Measurements from ENCODE around the gene NR4A2. TPM values are rescaled to one million over a fixed set of nuclear protein-coding genes. Genes with fewer than 3 reads are reported as not detected.

The NR4A2 gene
- total RNA-seq, 2 donors from 2014 or later: 1.0 to 5.9 TPM

- H3K4me3 ChIP-seq: no peak overlapping the region
- H3K27me3 ChIP-seq: no peaks in the 10 kb centered on the region
- TF ChIP-seq CTCF (IDR thresholded peaks at IDR 0.05): no peak
- no peak for TF ChIP-seq POLR2A (IDR thresholded peaks at IDR 0.05)
- DNase-seq (no peak), ATAC-seq (no peak)
- no peak overlapping the region for H3K27ac ChIP-seq
- intact Hi-C loops (cut with DNase I): no loop called here
- no peaks in the 10 kb centered on the region for H3K9me3 ChIP-seq
- H3K4me1 ChIP-seq: no peaks in the 10 kb centered on the region
- no peaks in the 10 kb centered on the region for H3K36me3 ChIP-seq (replicated peaks in 1 of 2; ENCODE audit: insufficient read depth in 1 of 2, low read depth in 2 of 2)
Observed at GRCh38 chr2:156363141-156363540, 30.6 kb upstream of the NR4A2 start.

GRCh38 chr2:156356014-156356754 is 23.7 kb upstream of the NR4A2 start:
- H3K27ac ChIP-seq: no peak overlapping the region
- 91 to 97% methylated on average over 3 of the region's 3 CpGs for WGBS, 2 donors
- intact Hi-C loops (cut with DNase I): no loop called here
- H3K4me3 ChIP-seq: no peak overlapping the region
- TF ChIP-seq POLR2A (IDR thresholded peaks at IDR 0.05) (no peak), CTCF (IDR thresholded peaks at IDR 0.05) (no peak)
- no peaks in the 10 kb centered on the region for H3K4me1 ChIP-seq
- H3K27me3 ChIP-seq: no peaks in the 10 kb centered on the region
- DNase-seq: no peak
- no peaks in the 10 kb centered on the region for H3K36me3 ChIP-seq (replicated peaks in 1 of 2; ENCODE audit: insufficient read depth in 1 of 2, low read depth in 2 of 2)
- no peak for ATAC-seq
- H3K9me3 ChIP-seq: no peaks in the 10 kb centered on the region

GRCh38 chr2:156352911-156353310 is 20.4 kb upstream of the NR4A2 start:
- no peak for ATAC-seq
- Histone ChIP-seq H3K27me3 (no peaks in the 10 kb centered on the region), H3K4me3 (no peak overlapping the region), H3K4me1 (no peaks in the 10 kb centered on the region), H3K9me3 (no peaks in the 10 kb centered on the region), H3K36me3 (replicated peaks in 1 of 2; ENCODE audit: insufficient read depth in 1 of 2, low read depth in 2 of 2) (no peaks in the 10 kb centered on the region), H3K27ac (no peak overlapping the region)
- TF ChIP-seq CTCF (IDR thresholded peaks at IDR 0.05): no peak
- DNase-seq: no peak
- WGBS, 2 donors: 66 to 91% methylated on average over 1 of the region's 1 CpG
- intact Hi-C loops (cut with DNase I): loop anchor here (5.0 kb wide), 1 partner anchor 39 kb away; no protein-coding TSS in a partner anchor

GRCh38 chr2:156350374-156351142 is 18.0 kb upstream of the NR4A2 start:
- Histone ChIP-seq H3K9me3 (no peaks in the 10 kb centered on the region), H3K4me1 (no peaks in the 10 kb centered on the region), H3K36me3 (replicated peaks in 1 of 2; ENCODE audit: insufficient read depth in 1 of 2, low read depth in 2 of 2) (no peaks in the 10 kb centered on the region), H3K4me3 (no peak overlapping the region), H3K27ac (no peak overlapping the region), H3K27me3 (no peaks in the 10 kb centered on the region)
- no peak for TF ChIP-seq POLR2A (IDR thresholded peaks at IDR 0.05)
- TF ChIP-seq CTCF (IDR thresholded peaks at IDR 0.05): no peak
- DNase-seq (no peak), ATAC-seq (no peak)
- 81 to 85% methylated on average over 7 of the region's 7 CpGs for WGBS, 2 donors
- intact Hi-C loops (cut with DNase I): loop anchor here (5.0 kb wide), 1 partner anchor 42 kb away; no protein-coding TSS in a partner anchor

All from body of pancreas (tissue), 4 donors.